GM18519 (cell line): ENCODE results near the gene TRPM5.

Experiments used
- ATAC-seq: cut with Tn5 transposase; IDR thresholded peaks from one replicate; pipeline ENCODE4 v1.9.1; 2021; ENCODE audit warnings: mild to moderate bottlenecking, moderate library complexity; ENCODE audit not compliant: unreplicated experiment, low FRiP score

Gene TRPM5

DNA sequence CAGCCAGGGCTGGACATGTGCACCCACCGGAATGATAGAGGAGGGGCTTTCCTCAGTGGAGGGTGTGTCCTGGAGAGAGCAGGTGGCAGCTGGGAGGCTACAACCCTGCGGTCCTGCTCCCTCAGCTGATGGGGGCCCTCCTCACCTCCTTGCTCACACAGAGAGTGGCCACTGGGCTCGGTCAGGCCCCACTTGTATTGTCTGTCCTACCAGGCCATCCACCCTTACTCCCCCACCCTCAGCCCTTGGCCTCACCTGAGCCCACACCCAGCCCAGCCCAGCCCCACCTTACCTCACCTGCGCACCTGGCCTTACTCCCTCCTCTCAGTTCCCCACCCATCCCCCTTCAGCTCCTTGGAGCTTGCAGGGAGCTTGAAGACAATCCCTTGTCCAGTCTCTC lies 3.1 kb downstream of the TRPM5 start:
- ATAC-seq: no peak

DNA sequence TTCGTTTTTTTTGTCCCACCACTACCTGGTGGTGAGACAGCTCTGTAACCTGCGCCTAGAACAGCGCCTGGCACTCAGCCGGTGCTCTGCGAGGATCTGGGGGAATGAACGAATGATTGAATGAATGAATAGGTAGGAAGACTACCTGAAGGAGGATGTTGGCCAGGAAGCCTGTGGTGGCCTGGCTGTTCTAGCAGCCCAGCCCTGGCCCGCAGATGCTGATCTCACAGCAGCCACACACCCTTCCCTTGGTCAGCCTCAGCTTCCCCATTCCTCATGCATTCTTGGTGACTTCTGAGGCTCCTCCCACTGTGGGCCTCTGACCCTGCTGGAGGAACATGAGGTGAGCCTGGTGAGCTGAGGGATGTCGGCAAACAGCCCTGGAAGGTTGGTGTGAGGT lies 3.7 kb downstream of the TRPM5 start:
- ATAC-seq: no peak

- no peak for ATAC-seq
These were observed 4.5 kb downstream of the TRPM5 start for GRCh38 chr11:2439820-2440219.

DNA sequence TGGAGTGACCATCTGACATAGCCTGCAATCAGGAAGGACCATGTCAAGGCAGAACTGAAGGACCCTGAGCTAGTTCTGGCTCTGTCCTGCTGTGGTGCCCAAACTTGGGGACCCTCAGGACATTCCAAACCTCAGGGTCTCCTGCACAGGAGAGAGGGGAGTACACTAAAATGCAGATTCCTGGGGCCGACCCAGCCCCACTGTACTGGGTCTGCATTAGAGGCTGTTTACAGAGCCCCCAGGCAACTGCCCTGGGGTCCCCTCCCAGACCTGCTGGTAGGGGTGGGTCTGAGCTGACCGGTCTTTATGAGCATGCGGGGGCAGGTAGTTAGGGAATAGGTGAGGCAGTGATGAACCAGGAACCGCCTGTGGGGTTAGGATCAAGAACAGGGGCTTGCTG lies 6.8 kb downstream of the TRPM5 start:
- ATAC-seq: no peak

- no peak for ATAC-seq
These were observed 7.7 kb downstream of the TRPM5 start for GRCh38 chr11:2436521-2437031.

DNA sequence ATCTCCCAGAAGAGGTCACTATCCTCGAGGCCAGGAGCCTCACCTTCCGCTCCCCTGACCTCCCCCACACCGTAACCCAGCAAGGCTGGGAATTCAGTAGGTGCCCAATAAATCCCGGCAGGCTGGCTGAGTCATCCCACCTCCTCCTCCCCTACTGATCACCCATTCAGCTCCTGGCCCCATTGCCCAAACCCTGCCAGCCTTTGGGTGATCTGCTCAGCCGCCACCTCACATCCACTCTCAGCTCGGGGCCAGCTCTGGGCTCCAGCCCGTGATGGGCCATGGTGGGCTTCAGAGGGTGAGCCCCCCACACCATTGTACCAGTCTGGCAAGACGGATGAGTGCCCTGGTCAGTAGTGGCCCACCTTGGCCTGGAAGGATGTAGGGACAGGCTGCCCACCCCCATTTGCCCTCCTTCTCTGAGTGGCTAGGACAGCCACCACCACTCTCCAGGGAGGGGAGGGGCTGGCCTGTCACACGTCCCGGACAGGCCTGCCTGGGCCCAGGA lies 8.2 kb downstream of the TRPM5 start:
- ATAC-seq: no peak

GRCh38 chr11:2435288-2436012 lies 8.9 kb downstream of the TRPM5 start:
- ATAC-seq: no peak

DNA sequence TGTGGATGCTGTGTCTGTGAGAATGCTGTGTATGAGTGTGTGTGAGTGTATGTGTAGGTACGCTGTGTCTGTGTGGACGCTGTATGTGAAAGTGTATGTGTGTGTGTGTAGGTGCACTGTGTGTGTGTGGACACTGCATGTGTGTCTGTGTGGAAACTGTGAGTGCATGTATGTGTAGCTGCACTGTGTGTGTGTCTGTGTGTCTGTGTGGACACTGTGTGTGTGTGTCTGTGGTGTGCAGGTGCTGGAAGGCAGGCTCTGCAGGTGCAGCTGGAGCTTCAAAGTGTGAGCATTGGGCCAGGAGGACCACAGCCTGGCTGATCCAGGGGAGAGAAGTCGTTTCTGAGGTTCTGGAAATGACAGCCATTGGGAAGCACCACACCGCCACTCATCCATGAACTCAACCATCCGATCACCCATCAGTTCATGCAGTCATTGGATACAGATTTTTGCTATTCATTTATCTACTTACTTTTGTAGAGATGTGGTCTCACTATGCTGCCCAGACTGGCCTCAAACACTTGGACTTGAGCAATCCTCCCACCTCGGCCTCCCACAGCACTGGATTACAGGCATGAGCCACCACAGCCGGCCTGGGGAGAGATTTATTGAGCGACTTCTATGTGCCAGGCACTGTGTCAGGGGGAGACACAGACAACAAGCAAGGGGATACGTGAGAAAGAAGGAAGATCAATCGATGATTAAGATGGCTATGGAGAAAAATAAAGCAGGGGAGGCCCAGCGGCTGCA lies 9.6 kb downstream of the TRPM5 start:
- no peak for ATAC-seq

GRCh38 chr11:2434008-2434407 lies 10.3 kb downstream of the TRPM5 start:
- no peak for ATAC-seq

GRCh38 chr11:2433106-2433925 lies 11.0 kb downstream of the TRPM5 start:
- ATAC-seq: no peak

GRCh38 chr11:2432628-2433071 lies 11.7 kb downstream of the TRPM5 start:
- ATAC-seq: no peak

DNA sequence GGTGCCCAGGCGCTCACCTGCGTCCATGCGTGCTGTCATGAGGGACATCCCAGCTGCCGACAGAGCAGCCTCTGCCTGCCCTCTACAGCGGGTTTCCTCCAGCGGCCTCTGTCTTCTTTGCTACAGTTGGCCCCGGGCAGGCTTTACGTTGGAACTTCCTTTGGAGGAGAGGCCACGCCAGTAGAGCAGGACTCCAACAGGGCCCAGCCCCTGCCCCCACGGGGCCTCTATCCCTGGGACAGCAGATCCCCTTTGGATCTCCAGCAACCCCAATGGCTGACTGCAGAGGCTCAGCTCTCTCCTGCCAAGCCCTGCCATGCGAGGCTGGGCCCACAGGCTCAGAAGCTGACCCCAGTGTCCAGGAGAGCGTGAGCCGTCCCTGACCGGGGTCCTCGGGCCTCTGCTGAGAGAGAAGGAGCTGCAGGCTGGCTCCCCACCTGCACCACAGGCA lies 12.1 kb downstream of the TRPM5 start:
- no peak for ATAC-seq

DNA sequence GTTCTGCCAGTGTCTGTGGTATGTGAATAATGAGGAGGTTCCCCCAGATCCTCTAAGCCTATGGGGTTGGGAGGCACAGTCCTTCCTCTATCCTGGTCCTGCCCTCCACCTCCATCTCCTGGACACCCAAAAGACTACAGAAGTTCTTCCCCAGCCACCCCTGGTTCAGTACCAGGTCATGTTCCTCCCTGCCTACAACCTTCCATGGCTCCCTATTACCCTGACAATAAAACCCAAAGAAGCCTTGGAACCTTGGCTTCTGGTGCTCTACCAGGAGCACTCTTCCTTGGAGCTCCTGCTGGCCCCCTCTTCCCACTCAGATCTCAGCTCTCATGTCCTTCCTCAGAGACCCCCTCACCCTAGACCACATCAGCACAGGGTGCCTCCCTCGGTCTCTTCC lies 12.9 kb downstream of the TRPM5 start:
- ATAC-seq: no peak

DNA sequence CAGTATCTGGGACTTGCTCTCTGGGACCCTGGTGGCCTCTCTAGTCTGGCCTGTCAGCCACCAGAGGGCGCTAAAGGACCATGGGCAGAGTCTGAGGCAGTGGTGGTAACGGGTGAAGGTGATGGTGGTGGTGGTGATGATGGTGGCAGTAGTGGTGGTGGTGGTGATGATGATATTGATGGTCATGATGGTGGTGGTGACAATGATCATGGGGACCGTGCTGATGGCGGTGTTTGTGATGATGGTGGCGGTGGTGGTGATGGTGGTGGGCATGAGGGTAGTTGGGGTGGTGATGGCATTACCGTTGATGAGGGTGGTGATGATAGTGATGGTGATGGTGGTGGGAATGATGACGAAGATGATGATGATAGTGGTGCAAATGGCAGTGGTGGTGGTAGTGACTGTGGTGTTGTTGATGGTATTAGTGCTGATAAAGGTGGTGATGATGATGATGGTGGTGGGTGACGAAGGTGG lies 16.0 kb downstream of the TRPM5 start:
- ATAC-seq: no peak

GRCh38 chr11:2427721-2428321 lies 16.5 kb downstream of the TRPM5 start:
- ATAC-seq: no peak

- ATAC-seq: no peak
These were observed 17.3 kb downstream of the TRPM5 start for GRCh38 chr11:2426826-2427521.

- no peak for ATAC-seq
These were observed 18.1 kb downstream of the TRPM5 start for GRCh38 chr11:2426221-2426620.

GRCh38 chr11:2425506-2425905 lies 18.8 kb downstream of the TRPM5 start:
- ATAC-seq: no peak

DNA sequence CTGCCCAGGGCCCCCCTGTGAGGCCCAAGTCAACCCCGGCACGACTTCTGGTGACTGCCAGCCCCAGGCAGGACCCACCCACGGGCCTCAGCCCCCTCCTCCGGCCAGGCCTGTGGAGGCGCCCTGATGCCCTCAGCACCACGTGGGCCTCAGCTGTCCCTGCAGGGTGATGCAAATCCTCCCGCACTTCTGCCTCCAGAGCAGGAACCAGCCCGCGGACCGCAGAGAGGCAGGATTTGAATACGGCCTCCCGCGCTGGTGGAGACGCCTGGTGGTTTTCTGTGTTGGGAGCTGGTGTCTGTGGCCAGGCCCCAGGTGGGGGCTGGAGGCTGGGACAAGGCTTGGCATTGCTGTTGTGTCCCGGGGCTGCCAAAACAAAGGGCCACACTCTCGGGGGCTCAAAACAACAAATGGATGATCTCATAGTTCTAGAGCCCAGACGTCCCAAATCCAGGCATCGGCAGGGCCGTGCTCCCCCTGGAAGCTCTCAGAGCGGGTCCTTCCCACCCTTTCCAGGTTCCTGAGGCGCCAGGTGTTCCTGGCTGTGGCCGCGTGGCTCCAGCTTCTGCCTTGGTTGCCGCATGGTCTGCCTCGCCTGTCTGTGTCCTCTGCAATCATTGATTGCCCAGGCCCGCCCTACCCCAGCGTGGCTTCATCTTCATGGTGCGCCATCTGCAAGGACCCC lies 19.4 kb downstream of the TRPM5 start:
- ATAC-seq: no peak
